ENCODE measurements around the gene ATXN1.

DNA sequence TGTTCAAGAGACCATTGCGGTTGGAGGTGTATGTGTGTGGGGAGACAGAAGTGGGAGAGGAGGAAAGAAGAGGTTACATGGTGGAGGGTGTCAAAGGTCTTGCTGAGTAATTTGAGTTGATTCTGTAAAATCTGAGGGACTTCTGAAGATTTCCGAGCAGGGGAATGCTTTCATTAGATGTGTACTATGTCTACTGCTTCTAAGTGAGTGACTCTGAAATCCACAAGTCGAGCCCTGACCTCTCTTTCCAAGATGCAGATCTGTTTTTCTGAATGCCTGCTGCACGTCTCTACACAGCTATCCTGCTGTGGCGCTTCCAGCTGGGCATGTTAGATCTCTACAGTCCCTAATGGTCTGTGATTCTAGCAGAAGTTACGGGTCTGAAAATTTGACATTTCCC lies 209.8 kb downstream of the ATXN1 start:
- TF ChIP-seq, protein P1, sequence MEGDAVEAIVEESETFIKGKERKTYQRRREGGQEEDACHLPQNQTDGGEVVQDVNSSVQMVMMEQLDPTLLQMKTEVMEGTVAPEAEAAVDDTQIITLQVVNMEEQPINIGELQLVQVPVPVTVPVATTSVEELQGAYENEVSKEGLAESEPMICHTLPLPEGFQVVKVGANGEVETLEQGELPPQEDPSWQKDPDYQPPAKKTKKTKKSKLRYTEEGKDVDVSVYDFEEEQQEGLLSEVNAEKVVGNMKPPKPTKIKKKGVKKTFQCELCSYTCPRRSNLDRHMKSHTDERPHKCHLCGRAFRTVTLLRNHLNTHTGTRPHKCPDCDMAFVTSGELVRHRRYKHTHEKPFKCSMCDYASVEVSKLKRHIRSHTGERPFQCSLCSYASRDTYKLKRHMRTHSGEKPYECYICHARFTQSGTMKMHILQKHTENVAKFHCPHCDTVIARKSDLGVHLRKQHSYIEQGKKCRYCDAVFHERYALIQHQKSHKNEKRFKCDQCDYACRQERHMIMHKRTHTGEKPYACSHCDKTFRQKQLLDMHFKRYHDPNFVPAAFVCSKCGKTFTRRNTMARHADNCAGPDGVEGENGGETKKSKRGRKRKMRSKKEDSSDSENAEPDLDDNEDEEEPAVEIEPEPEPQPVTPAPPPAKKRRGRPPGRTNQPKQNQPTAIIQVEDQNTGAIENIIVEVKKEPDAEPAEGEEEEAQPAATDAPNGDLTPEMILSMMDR (IDR thresholded peaks at IDR 0.05) = no peak
- TF ChIP-seq POLR2A (IDR thresholded peaks at IDR 0.05) = no peak
